Hepatocyte (in vitro differentiated cells): Measurements from ENCODE around the gene CDH18. TPM values are rescaled to one million over a fixed set of nuclear protein-coding genes. Genes with fewer than 3 reads are reported as not detected.

Experiments
- DNase-seq: peaks from one replicate; pipeline ENCODE4 v3.0.0-alpha.2; 2016; ENCODE audit warnings: low spot score
- H2AFZ ChIP-seq: fragments of 200-600 bp; sonication (generic); 2 replicates; pipeline ENCODE4 v1.6.0; 2016; ENCODE audit warnings: antibody characterized with exemption, mild to moderate bottlenecking
- H3K27ac ChIP-seq: fragments of 200-600 bp; sonication (generic); 2 replicates; pipeline ENCODE4 v1.5.1; 2016; ENCODE audit warnings: mild to moderate bottlenecking
- H3K27me3 ChIP-seq: fragments of 200-600 bp; sonication (generic); 2 replicates; pipeline ENCODE4 v1.6.1; 2016
- H3K36me3 ChIP-seq: fragments of 200-600 bp; sonication (generic); replicated peaks from 2 replicates; pipeline ENCODE4 v1.5.1; 2016; ENCODE audit warnings: low read depth; ENCODE audit not compliant: insufficient read depth
- H3K4me1 ChIP-seq: fragments of 200-600 bp; sonication (generic); 2 replicates; pipeline ENCODE4 v1.5.1; 2016; ENCODE audit warnings: mild to moderate bottlenecking, moderate library complexity; ENCODE audit not compliant: insufficient read depth
- H3K4me2 ChIP-seq: fragments of 200-600 bp; sonication (generic); 2 replicates; pipeline ENCODE4 v1.6.0; 2016
- H3K4me3 ChIP-seq: fragments of 200-600 bp; sonication (generic); 2 replicates; pipeline ENCODE4 v1.5.1; 2016; ENCODE audit warnings: mild to moderate bottlenecking
- H3K79me2 ChIP-seq: fragments of 200-600 bp; sonication (generic); 2 replicates; pipeline ENCODE4 v1.6.0; 2017; ENCODE audit warnings: mild to moderate bottlenecking
- H3K9me2 ChIP-seq: fragments of 200-600 bp; sonication (generic); replicated peaks from 2 replicates; pipeline ENCODE4 v1.6.0; 2017; ENCODE audit warnings: mild to moderate bottlenecking; ENCODE audit not compliant: insufficient read depth
- H3K9me3 ChIP-seq: fragments of 200-600 bp; sonication (generic); 2 replicates; pipeline ENCODE4 v1.5.1; 2016; ENCODE audit warnings: low read depth, mild to moderate bottlenecking
- H4K20me1 ChIP-seq: fragments of 200-600 bp; sonication (generic); 2 replicates; pipeline ENCODE4 v1.6.0; 2016; ENCODE audit warnings: mild to moderate bottlenecking; ENCODE audit not compliant: insufficient read depth, poor library complexity, severe bottlenecking
- EZH2 ChIP-seq: fragments of 200-600 bp; sonication (generic); IDR thresholded peaks from 2 replicates; pipeline ENCODE4 v1.6.1; 2016; ENCODE audit warnings: antibody characterized with exemption, mild to moderate bottlenecking, borderline replicate concordance
- EZH2phosphoT487 ChIP-seq: fragments of 200-600 bp; sonication (generic); IDR thresholded peaks from one replicate; pipeline ENCODE4 v1.6.1; 2018; ENCODE audit warnings: antibody characterized with exemption, mild to moderate bottlenecking, low read depth, moderate library complexity; ENCODE audit not compliant: unreplicated experiment, severe bottlenecking
- WGBS: methylation state at CpG from one replicate; pipeline ENCODE4 v1.1.6; 2016; ENCODE audit warnings: low lambda C conversion rate; ENCODE audit errors: missing lambda C conversion rate; 5-methylcytosine and 5-hydroxymethylcytosine counted together
- polyA plus RNA-seq: library from polyadenylated mRNA; unstranded; fragments of >200 nt; fragmentation: Nextera tagmentation; extraction: Ambion mirVana; gene quantifications from 2 replicates; pipeline ENCODE4 v1.2.1, GENCODE V29; 2016
- total RNA-seq: library from RNA; depleted of rRNA; stranded (reverse); fragments of >200 nt; gene quantifications from 2 replicates; pipeline ENCODE4 v1.2.3, GENCODE V29; 2014
- TF ChIP-seq, protein P1 (sequence below): fragments of 200-600 bp; sonication (generic); IDR thresholded peaks from 2 replicates; pipeline ENCODE4 v1.5.1; 2016; ENCODE audit warnings: antibody characterized with exemption, mild to moderate bottlenecking; ENCODE audit not compliant: poor library complexity

Gene CDH18
- total and polyA plus RNA-seq, 2 experiments from 2014 or later, result 0.71 to 1.5 TPM

DNA sequence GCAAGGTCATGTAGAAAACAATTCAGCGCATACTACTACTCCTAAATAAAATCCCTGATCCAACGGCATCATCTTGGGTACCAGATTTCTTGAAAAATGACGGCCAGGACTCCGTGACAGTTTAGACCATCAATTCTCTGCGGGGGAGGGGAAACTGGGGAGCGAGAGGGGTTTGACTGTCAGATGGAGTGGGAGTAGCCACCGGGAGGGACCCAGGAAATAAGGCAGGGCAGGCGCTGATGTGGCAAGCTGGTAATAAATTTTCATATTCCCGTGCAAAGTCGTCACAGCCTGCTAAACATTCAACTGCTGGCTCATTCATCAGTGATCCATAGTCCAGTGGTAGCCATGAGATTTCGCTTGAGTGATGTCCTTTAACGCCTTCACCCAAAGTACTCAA, 457 bp upstream of the CDH18 start:
- H3K4me2 ChIP-seq, result peak overlapping the region; percentile 78
- peak overlapping the region; percentile 37 for H3K4me3 ChIP-seq
- peaks cover 15% of the 10 kb centered on the region for H3K27me3 ChIP-seq
- no peaks in the 10 kb centered on the region for H4K20me1 ChIP-seq
- no peaks in the 10 kb centered on the region for H3K9me3 ChIP-seq
- DNase-seq, result no peak
- no peaks in the 10 kb centered on the region for H3K36me3 ChIP-seq
- no peaks in the 10 kb centered on the region for H3K9me2 ChIP-seq
- H3K79me2 ChIP-seq, result no peaks in the 10 kb centered on the region
- 33% methylated on average over 12 of the region's 12 CpGs for WGBS
- H3K27ac ChIP-seq, result no peak overlapping the region
- TF ChIP-seq EZH2phosphoT487, result no peak
- TF ChIP-seq, protein P1, sequence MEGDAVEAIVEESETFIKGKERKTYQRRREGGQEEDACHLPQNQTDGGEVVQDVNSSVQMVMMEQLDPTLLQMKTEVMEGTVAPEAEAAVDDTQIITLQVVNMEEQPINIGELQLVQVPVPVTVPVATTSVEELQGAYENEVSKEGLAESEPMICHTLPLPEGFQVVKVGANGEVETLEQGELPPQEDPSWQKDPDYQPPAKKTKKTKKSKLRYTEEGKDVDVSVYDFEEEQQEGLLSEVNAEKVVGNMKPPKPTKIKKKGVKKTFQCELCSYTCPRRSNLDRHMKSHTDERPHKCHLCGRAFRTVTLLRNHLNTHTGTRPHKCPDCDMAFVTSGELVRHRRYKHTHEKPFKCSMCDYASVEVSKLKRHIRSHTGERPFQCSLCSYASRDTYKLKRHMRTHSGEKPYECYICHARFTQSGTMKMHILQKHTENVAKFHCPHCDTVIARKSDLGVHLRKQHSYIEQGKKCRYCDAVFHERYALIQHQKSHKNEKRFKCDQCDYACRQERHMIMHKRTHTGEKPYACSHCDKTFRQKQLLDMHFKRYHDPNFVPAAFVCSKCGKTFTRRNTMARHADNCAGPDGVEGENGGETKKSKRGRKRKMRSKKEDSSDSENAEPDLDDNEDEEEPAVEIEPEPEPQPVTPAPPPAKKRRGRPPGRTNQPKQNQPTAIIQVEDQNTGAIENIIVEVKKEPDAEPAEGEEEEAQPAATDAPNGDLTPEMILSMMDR, result no peak
- TF ChIP-seq EZH2, result no peak
- H3K4me1 ChIP-seq, result no peaks in the 10 kb centered on the region
- H2AFZ ChIP-seq, result peak overlapping the region; percentile 79

DNA sequence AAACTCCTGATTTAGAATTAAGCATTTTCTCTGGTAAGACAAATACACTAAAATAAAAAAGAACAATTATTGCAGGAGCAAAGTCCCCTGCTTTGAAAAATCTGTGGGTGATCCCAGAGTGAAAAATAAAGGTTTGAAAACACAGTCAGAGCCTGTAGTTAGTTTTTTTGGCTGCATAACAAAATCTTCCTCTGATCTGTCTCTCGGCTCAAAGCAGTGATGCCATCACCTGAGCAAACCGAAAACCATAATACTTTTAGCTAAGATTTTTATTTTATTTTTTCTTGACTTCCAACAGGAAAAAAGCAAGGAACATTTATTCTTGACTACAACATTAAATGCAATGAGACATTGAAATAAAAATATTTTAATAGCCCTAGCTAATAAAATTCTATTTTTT, 1.2 kb downstream of the CDH18 start:
- H3K36me3 ChIP-seq, result no peaks in the 10 kb centered on the region
- TF ChIP-seq EZH2phosphoT487 (no peak), EZH2 (no peak)
- TF ChIP-seq, protein P1, result no peak
- no peaks in the 10 kb centered on the region for H3K79me2 ChIP-seq
- H3K4me2 ChIP-seq, result no peak overlapping the region
- H3K27ac ChIP-seq, result no peak overlapping the region
- H4K20me1 ChIP-seq, result no peaks in the 10 kb centered on the region
- H3K9me2 ChIP-seq, result no peaks in the 10 kb centered on the region
- H3K9me3 ChIP-seq, result no peaks in the 10 kb centered on the region
- H3K4me1 ChIP-seq, result no peaks in the 10 kb centered on the region
- H2AFZ ChIP-seq, result no peak overlapping the region
- no peak for DNase-seq
- H3K27me3 ChIP-seq, result peaks cover 15% of the 10 kb centered on the region
- no peak overlapping the region for H3K4me3 ChIP-seq
- 87% methylated on average over 2 of the region's 2 CpGs for WGBS

DNA sequence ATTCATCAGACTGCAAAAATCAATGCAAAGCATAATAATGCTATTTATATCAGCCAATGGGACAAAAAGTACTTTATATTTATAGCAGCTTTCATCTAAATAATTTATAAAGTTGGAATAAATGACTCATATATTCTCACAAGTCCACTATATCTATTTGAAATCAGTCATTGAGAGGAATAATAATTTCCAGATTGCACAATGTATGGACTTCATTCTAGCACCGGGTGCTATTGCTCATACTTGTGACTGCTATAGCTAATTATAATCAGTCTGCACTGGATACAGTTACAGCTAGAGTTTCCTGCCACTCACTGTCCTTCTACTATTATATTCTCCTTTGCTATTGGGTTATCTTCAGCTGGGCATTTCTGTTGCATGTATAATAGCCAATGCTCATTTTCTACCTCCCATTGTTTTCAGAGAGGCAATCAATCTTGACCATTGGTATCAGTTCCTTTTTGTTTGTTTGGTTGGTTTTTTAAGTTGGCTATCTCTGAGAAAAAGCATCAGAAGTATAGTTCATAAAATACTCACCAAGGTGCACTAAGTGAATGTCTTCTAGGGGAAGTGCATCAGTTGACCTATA, 1.9 kb downstream of the CDH18 start:
- DNase-seq, result no peak
- TF ChIP-seq EZH2 (no peak), EZH2phosphoT487 (no peak)
- no peak overlapping the region for H2AFZ ChIP-seq

DNA sequence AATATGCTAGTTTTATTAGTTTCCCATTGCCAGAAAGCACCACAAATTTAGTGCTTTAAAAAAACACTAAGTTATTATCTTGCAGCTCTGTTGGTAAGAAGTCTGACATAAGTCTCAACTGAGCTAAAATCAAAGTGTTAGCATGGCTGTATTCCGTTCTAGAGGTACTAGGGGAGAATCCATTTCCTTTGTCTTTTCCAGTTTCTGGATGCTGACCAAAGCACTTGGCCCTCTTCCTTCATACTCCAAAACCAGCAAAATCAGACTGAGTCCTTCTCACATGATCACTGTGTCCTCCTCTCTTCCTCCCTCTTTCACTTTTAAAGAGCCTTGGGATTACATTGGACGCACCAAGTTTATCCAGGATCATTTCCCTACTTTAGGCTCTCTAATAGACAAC, 9.5 kb downstream of the CDH18 start:
- Histone ChIP-seq H3K4me1 (no peaks in the 10 kb centered on the region), H3K36me3 (no peaks in the 10 kb centered on the region), H3K27ac (no peak overlapping the region), H3K4me2 (no peak overlapping the region), H3K27me3 (no peaks in the 10 kb centered on the region), H3K9me2 (no peaks in the 10 kb centered on the region), H3K4me3 (no peak overlapping the region), H2AFZ (no peak overlapping the region), H3K79me2 (no peaks in the 10 kb centered on the region), H4K20me1 (no peaks in the 10 kb centered on the region), H3K9me3 (no peaks in the 10 kb centered on the region)
- DNase-seq, result no peak
- 88% methylated on average over 2 of the region's 2 CpGs for WGBS
- TF ChIP-seq EZH2 (no peak), EZH2phosphoT487 (no peak)
- TF ChIP-seq, protein P1, result no peak

More for the DNA sequence above, 1.9 kb downstream of the CDH18 start:
- Histone ChIP-seq H3K36me3 (no peaks in the 10 kb centered on the region), H3K27ac (no peak overlapping the region), H3K4me3 (no peak overlapping the region), H3K79me2 (no peaks in the 10 kb centered on the region), H3K9me3 (no peaks in the 10 kb centered on the region), H3K27me3 (peaks cover 15% of the 10 kb centered on the region), H4K20me1 (no peaks in the 10 kb centered on the region), H3K4me2 (no peak overlapping the region), H3K4me1 (no peaks in the 10 kb centered on the region), H3K9me2 (no peaks in the 10 kb centered on the region)
- WGBS, result 75% methylated on average over 1 of the region's 1 CpG
